Activated naive CD8-positive, alpha-beta T cell (primary cell): Measurements from ENCODE around the gene KRT23.

ENCODE experiments used
- H3K27ac Mint-ChIP-seq: one replicate; pipeline ENCODE4 v1.8.0; 2021; ENCODE audit warnings: mixed read lengths
- H3K27me3 Mint-ChIP-seq: one replicate; pipeline ENCODE4 v1.8.0; 2021; ENCODE audit warnings: mixed read lengths
- H3K36me3 Mint-ChIP-seq: one replicate; pipeline ENCODE4 v1.8.0; 2021; ENCODE audit warnings: mixed read lengths
- H3K4me1 Mint-ChIP-seq: one replicate; pipeline ENCODE4 v1.8.0; 2021; ENCODE audit warnings: low read depth, mixed read lengths
- H3K4me3 Mint-ChIP-seq: one replicate; pipeline ENCODE4 v1.8.0; 2021; ENCODE audit warnings: mild to moderate bottlenecking, mixed read lengths
- H3K9me3 Mint-ChIP-seq: one replicate; pipeline ENCODE4 v1.8.0; 2021; ENCODE audit warnings: low read depth, mixed read lengths

Gene KRT23

DNA sequence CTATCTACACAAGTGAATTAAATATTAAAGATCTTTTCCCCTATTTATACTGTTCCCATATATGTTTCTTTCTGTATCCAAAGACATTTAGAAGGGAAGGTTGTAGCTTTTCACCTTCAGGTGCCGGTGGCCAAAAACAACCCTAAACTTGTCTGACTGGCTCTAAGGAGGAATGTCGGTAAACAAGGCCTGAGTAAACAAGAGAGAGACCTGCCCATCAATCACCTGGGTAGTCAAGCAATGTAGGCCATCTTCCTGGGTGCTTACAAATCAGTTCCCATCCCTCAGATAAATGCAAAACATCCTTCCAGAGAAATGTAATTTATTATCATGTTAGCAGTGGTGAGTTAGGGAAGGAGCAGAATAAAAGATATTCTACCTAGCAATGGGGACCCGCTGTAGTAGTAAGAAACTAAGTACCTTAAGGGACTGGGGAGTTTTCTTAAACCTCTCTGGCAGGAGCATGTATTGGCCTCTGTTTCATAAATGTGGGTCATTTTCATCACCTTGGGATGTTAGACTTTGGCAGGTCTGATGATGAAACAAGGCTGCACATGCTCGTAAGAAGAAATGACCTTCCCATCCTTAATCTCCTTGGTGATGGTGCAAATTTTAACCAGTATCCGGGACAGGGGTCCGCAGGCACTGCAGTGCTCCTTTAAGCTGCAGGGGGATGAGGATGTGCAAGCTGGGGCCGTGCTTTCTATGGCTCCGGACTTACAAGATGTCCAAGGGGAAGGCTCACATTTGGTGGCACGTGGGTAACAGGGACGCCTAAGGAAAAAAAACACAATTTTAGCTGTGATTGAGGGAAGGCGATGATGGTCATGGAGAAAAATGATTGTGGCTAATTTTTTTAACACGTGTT, 20.9 kb upstream of the KRT23 start:
- Mint-ChIP-seq H3K9me3 (no peaks in the 10 kb centered on the region), H3K27me3 (peaks cover 7% of the 10 kb centered on the region), H3K4me3 (no peak overlapping the region), H3K36me3 (no peaks in the 10 kb centered on the region), H3K27ac (no peak overlapping the region), H3K4me1 (no peaks in the 10 kb centered on the region)

DNA sequence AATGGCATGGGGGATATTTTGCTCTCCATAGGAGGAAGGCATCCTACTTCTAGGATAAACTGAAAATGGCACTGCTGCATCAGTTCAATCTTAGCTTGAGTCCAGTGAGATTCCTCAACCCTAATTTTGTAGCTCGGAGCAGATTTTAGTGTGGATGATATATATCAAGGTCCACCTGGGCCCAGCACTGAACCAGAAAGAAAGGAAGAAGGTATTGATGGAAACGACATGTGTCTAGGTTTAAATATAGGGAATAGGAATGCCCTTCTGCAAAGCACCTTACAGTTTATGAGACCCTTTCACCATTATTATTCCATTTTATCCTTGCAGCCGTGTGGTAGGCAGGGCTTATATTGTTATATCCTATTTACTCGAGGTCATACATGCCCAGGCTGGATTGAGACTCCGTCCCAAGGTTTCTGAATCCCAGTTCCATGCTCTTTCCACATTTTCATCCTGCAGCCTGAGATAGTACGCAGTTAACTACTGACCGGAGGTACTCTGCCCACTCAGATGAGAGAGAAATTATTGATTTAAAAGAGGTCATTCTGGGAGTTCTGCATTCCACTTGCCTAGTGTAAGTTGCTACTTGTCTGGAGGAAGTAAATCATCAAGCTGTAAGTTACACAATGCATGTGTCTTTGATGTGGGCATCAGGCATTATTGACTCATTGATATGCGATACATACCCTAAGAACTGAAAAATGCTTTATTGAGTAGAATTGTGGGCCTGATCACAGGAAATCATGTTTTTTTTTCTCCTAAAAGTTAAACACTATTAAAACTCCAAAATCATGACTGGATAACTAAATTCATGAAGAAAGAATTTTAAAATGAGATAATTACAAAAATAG, 19.2 kb upstream of the KRT23 start:
- Mint-ChIP-seq H3K27ac (no peak overlapping the region), H3K36me3 (no peaks in the 10 kb centered on the region), H3K4me3 (no peak overlapping the region), H3K4me1 (no peaks in the 10 kb centered on the region), H3K9me3 (no peaks in the 10 kb centered on the region), H3K27me3 (peaks cover 7% of the 10 kb centered on the region)

DNA sequence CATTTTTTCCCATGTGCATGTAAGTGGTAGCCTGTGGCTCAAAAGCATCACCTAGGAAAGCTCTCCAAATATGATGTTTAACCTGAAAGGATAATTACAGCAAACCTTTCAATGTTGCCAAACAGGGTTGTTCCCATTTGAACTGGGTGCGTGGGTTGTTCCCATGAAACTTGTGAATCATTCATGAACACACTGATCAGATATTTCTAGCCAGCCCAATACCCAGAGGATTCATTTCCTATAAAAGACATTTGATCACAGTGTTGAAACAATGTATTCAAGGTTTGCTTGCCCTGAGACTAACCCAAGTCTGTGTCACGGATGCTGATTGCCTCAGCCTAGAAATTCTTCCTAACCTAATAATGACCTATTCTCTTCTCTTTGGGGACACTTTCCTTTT, 16.4 kb upstream of the KRT23 start:
- H3K27me3 Mint-ChIP-seq: peaks cover 16% of the 10 kb centered on the region
- H3K27ac Mint-ChIP-seq: no peak overlapping the region
- no peaks in the 10 kb centered on the region for H3K4me1 Mint-ChIP-seq
- H3K9me3 Mint-ChIP-seq: no peaks in the 10 kb centered on the region
- no peak overlapping the region for H3K4me3 Mint-ChIP-seq
- H3K36me3 Mint-ChIP-seq: no peaks in the 10 kb centered on the region

DNA sequence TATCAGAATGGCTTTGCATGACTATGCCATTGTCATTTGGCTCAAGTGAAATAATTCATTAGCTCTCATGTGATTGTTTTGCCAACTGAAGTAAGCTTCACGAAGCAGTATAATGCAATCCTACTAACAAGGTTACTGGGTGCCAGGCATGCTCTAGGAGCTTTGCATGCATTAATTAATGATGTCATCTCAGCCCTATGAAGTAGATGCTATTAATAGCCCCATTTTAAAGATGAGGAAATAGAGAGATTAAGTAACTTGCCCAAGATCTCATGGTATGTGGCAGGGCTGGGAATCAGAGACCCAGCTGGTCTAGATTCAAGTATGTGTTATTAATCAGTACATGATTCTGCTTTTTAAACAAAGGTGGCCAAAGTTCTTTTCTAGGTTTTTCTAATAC, 15.2 kb upstream of the KRT23 start:
- Mint-ChIP-seq H3K9me3 (no peaks in the 10 kb centered on the region), H3K4me3 (no peak overlapping the region), H3K27ac (no peak overlapping the region), H3K36me3 (no peaks in the 10 kb centered on the region), H3K4me1 (no peaks in the 10 kb centered on the region), H3K27me3 (peaks cover 19% of the 10 kb centered on the region)

DNA sequence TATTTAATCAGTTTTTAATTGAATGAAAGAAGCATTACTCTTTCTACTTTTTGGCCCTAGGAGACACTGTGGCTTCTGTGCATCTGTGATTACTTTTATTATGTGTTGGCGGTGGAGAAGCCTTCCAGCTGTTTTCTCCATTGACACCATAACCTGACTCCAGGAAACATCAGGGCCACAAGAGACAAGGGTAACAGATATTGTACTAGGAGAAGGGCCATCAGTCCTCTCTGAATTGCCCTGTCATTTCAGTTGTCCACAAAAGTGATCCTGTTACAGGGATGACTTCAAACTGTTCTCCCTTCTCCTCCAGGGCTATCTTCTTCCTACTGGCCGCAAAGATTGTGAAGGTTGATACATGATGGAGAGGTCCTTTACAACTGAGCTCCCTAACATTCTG, 14.7 kb upstream of the KRT23 start:
- Mint-ChIP-seq H3K27ac (no peak overlapping the region), H3K27me3 (peaks cover 22% of the 10 kb centered on the region), H3K4me3 (no peak overlapping the region), H3K4me1 (no peaks in the 10 kb centered on the region), H3K9me3 (no peaks in the 10 kb centered on the region), H3K36me3 (no peaks in the 10 kb centered on the region)

DNA sequence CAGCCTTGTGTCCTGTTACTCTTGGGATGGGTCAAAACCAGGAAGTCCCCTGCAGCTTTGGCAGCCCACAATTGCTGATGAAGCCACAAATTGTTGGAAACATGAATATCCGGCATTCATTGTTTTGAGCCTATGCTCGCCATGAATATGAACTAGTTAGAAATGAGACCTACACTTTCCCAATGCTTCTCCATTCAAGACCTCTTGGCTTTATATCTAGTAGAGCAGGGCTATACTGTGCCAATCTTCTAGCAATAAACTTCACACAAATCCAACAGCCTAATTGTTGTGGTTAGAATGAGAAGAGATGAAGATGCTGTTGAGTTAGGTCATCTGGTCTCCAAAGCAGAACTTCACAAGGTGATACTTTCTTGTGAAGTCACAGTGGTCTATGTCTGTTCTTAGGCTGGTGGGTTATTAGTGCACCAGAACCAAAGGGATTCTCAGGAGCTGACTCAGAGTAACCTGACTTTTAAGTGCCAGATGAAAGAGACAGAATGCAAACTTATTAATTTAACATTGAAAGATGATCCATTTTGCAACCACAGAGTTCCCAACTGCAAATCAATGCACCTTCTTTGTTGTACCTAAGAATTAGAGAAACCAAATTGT, 13.7 kb upstream of the KRT23 start:
- no peak overlapping the region for H3K27ac Mint-ChIP-seq
- peaks cover 31% of the 10 kb centered on the region for H3K27me3 Mint-ChIP-seq
- no peaks in the 10 kb centered on the region for H3K9me3 Mint-ChIP-seq
- H3K36me3 Mint-ChIP-seq: no peaks in the 10 kb centered on the region
- no peaks in the 10 kb centered on the region for H3K4me1 Mint-ChIP-seq
- no peak overlapping the region for H3K4me3 Mint-ChIP-seq

DNA sequence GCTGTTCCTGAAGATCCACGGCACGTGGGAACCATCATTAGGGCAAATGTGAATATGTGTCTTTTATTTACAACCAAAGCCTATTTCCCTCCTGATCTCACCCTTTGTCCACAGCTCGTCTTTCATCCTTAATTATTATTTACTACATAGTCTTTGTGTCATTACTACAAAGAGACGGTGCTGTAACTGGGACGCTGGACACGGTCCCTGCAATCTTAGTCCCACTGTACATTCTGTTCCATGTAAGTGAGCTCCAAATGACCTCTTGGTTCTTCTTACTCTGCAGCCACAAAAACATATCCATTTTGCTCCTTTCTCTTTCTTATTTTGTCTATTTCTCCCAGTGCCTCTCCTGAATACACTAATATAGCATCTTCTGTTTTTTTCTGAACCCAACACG, 12.7 kb upstream of the KRT23 start:
- peaks cover 33% of the 10 kb centered on the region for H3K27me3 Mint-ChIP-seq
- H3K4me1 Mint-ChIP-seq: no peaks in the 10 kb centered on the region
- H3K36me3 Mint-ChIP-seq: no peaks in the 10 kb centered on the region
- no peak overlapping the region for H3K4me3 Mint-ChIP-seq
- H3K9me3 Mint-ChIP-seq: no peaks in the 10 kb centered on the region
- H3K27ac Mint-ChIP-seq: no peak overlapping the region

DNA sequence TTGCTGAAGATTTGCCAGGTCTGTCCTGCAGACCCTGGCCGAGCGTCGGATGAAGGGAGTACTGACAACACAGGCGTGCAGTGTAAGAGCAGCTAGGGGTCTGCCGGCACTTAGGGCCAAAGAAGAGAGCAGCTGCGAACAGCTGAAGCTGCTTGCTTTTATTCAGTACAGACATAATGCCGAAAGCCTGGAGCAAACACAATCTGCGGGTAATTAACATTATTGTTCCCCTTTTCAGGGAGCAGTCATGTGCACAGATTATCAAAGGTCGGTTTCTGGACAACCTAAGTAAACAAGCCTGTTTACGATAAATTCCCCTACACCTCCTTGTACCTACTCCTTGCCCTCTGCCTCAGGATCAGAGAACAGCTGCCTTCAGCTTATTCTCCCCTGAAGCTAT, 12.0 kb upstream of the KRT23 start:
- Mint-ChIP-seq H3K27ac (no peak overlapping the region), H3K36me3 (no peaks in the 10 kb centered on the region), H3K9me3 (no peaks in the 10 kb centered on the region), H3K27me3 (peaks cover 35% of the 10 kb centered on the region), H3K4me3 (no peak overlapping the region), H3K4me1 (no peaks in the 10 kb centered on the region)

DNA sequence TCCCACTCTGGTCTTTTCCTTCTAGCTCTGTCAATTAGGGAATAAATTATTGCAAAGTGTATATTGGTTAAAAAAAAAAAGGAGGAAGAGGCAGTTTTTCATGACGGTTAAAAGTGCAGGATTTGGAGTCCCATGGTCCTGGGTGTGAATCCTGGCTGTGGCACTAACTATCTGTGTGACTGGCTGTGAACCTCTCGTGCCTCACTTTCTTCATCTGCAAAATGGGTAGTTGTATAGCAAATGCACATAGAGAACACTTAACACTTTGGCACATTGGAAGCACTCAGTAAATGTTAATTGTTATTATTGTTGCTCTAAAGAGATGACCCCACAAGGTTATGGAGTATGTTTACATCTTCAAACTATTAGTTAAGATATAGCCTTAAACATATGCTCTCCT, 10.5 kb upstream of the KRT23 start:
- Mint-ChIP-seq H3K9me3 (no peaks in the 10 kb centered on the region), H3K36me3 (peaks cover 2% of the 10 kb centered on the region), H3K27ac (no peak overlapping the region), H3K27me3 (peaks cover 36% of the 10 kb centered on the region), H3K4me3 (no peak overlapping the region), H3K4me1 (no peaks in the 10 kb centered on the region)

DNA sequence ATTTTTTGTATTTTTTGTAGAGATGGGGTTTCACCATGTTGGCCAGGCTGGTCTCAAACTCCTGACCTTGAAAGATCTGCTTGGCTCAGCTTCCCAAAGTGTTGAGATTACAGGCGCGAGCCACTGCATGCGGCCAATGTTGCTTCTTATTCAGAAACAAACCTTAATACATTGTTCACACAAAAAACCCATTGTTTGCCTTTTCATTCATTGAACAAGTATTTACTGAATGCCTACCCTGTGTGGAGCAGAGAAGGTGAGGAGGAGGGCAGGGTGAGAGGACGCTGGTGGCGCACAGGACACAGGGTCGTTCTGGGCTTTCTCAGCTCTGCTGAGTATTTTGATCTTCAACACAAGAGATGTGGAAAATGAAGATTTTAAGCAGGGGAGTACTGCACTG, 8.0 kb upstream of the KRT23 start:
- no peaks in the 10 kb centered on the region for H3K4me1 Mint-ChIP-seq
- no peak overlapping the region for H3K4me3 Mint-ChIP-seq
- H3K27me3 Mint-ChIP-seq: peaks cover 36% of the 10 kb centered on the region
- H3K36me3 Mint-ChIP-seq: peaks cover 2% of the 10 kb centered on the region
- no peaks in the 10 kb centered on the region for H3K9me3 Mint-ChIP-seq
- H3K27ac Mint-ChIP-seq: no peak overlapping the region

DNA sequence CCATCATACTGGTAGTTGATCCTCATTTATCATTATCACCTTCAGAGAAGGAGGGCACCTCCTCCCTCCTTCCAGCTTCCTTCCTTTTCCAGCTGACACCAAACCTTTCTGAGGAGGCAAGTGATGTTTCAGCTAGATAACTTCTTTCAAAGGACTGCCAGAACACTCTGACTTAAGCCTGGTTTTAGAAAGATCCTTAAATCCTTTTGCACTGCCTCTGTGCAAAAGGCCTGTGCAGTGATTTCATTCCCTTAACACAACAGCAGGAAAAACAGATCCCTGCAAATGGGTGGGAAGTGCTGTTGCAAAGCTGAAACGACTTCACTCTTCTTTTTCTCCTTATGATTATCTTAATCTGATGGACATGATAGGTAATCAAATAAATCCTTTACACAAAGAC, 7.1 kb upstream of the KRT23 start:
- Mint-ChIP-seq H3K4me1 (no peaks in the 10 kb centered on the region), H3K9me3 (no peaks in the 10 kb centered on the region), H3K36me3 (peaks cover 2% of the 10 kb centered on the region), H3K27ac (no peak overlapping the region), H3K27me3 (peaks cover 30% of the 10 kb centered on the region), H3K4me3 (no peak overlapping the region)

DNA sequence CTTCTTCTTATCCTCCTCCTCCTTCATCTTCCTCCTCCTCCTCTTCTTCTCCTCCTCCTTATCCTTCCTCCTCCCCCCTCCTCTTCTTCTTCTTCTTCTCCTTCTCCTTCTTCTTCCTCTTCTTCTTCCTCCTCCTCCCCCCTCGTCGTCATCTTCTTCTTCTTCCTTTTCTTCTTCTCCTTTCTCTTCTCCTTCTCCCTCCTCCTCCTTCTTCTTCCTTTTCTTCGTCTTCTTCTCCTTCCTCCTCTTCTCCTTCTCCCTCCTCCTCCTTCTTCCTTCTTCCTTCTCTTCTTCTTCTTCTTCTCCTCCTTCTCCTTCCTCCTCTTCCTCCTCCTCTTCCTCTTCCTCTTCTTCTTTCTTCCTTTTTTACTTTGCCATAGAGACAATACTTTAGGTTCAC, 5.1 kb upstream of the KRT23 start:
- Mint-ChIP-seq H3K27ac (no peak overlapping the region), H3K36me3 (peaks cover 2% of the 10 kb centered on the region), H3K9me3 (no peaks in the 10 kb centered on the region), H3K4me1 (no peaks in the 10 kb centered on the region), H3K4me3 (no peak overlapping the region), H3K27me3 (peaks cover 23% of the 10 kb centered on the region)

DNA sequence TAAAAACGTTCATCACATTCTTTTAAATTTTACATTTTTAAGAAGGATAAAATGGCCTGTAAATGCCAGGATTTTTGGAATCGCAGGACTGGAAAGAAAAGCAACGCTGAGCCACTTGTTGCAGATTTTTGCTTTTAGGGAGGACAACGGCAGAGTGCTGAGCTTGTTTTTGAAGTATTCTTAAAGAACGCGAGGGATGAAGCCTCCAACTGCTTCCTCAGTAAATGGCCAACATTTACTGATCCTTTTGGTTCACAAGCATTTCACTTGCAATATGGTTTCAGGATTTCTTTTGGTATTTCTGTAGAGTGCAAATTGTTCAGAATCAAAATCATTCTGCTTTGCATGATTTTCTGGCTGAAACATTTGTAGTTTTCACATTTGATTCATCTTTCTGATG, 2.8 kb upstream of the KRT23 start:
- peaks cover 8% of the 10 kb centered on the region for H3K27me3 Mint-ChIP-seq
- H3K36me3 Mint-ChIP-seq: peaks cover 2% of the 10 kb centered on the region
- H3K4me1 Mint-ChIP-seq: no peaks in the 10 kb centered on the region
- no peak overlapping the region for H3K27ac Mint-ChIP-seq
- H3K9me3 Mint-ChIP-seq: no peaks in the 10 kb centered on the region
- H3K4me3 Mint-ChIP-seq: no peak overlapping the region

DNA sequence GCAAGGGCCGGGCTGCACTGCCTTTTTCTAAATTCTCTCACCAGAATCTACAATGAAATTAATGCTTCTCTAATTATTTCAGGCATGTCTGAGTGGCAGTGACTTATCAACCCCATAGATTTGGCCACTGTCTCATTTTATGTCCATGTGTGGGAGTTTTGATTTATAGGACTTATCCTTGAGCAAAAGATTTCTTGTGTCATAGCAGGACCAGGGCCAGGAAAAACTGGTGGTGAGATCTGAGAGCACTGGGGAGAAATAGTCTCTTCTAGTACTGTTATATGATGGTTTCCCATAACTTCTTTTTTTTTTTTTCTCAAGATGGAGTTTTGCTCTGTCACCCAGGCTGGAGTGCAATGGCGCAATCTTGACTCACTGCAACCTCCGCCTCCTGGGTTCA, 1.5 kb upstream of the KRT23 start:
- Mint-ChIP-seq H3K36me3 (peaks cover 2% of the 10 kb centered on the region), H3K27ac (no peak overlapping the region), H3K27me3 (peaks cover 5% of the 10 kb centered on the region), H3K4me3 (no peak overlapping the region), H3K9me3 (no peaks in the 10 kb centered on the region), H3K4me1 (no peaks in the 10 kb centered on the region)

DNA sequence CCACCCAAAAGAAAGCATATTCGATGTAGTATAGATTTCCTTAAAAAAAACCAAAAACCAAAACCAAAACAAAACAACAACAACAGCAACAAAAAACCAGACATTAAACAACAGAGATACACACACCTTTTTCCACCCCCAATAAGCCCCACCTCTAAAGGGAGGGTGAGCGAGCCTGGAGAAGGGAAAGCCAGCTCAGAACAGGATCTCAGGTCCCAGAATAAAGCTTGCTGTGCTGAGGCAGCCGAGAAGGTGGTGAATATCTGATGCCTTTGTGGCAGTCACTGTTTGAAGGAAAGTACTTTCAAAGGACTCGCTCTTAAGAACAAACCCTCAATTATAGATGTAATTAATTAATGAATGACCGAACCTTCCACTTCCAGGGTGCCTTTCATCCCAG, 470 bp downstream of the KRT23 start:
- Mint-ChIP-seq H3K4me3 (no peak overlapping the region), H3K36me3 (no peaks in the 10 kb centered on the region), H3K27me3 (peaks cover 5% of the 10 kb centered on the region), H3K27ac (no peak overlapping the region), H3K4me1 (no peaks in the 10 kb centered on the region), H3K9me3 (no peaks in the 10 kb centered on the region)
